ENCODE measurements around the gene MATN1.

The MATN1 gene

GRCh38 chr1:30681782-30682181 is 41.6 kb downstream of the MATN1 start:
- H3K36me3 ChIP-seq (ENCODE audit: low read depth): no peaks in the 10 kb centered on the region
- no peak overlapping the region for H3K4me3 ChIP-seq (ENCODE audit: severe bottlenecking)
- TF ChIP-seq CTCF (IDR thresholded peaks at IDR 0.05; ENCODE audit: poor library complexity, severe bottlenecking): no peak
- H3K9me3 ChIP-seq (ENCODE audit: severe bottlenecking): no peaks in the 10 kb centered on the region
- H3K27me3 ChIP-seq (ENCODE audit: insufficient read depth, poor library complexity, severe bottlenecking): peaks cover 6% of the 10 kb centered on the region
- DNase-seq (ENCODE audit: low spot score): peak; percentile 9
- peaks cover 5% of the 10 kb centered on the region for H3K4me1 ChIP-seq (ENCODE audit: insufficient read depth, poor library complexity, severe bottlenecking)
- ATAC-seq (ENCODE audit: low read depth): no peak
- no peak overlapping the region for H3K27ac ChIP-seq (ENCODE audit: poor library complexity, severe bottlenecking)

GRCh38 chr1:30680879-30681278 is 42.5 kb downstream of the MATN1 start:
- H3K27me3 ChIP-seq (ENCODE audit: insufficient read depth, poor library complexity, severe bottlenecking): peaks cover 6% of the 10 kb centered on the region
- H3K4me1 ChIP-seq (ENCODE audit: insufficient read depth, poor library complexity, severe bottlenecking): peaks cover 11% of the 10 kb centered on the region
- H3K27ac ChIP-seq (ENCODE audit: poor library complexity, severe bottlenecking): no peak overlapping the region
- no peaks in the 10 kb centered on the region for H3K36me3 ChIP-seq (ENCODE audit: low read depth)
- H3K9me3 ChIP-seq (ENCODE audit: severe bottlenecking): peaks cover 4% of the 10 kb centered on the region
- TF ChIP-seq CTCF (IDR thresholded peaks at IDR 0.05; ENCODE audit: poor library complexity, severe bottlenecking): no peak
- H3K4me3 ChIP-seq (ENCODE audit: severe bottlenecking): no peak overlapping the region
- ATAC-seq (ENCODE audit: low read depth) (no peak), DNase-seq (ENCODE audit: low spot score) (peak; percentile 4)

- H3K4me1 ChIP-seq (ENCODE audit: insufficient read depth, poor library complexity, severe bottlenecking): peaks cover 15% of the 10 kb centered on the region
- H3K27ac ChIP-seq (ENCODE audit: poor library complexity, severe bottlenecking): no peak overlapping the region
- peak; percentile 23 for DNase-seq (ENCODE audit: low spot score)
- no peak for TF ChIP-seq CTCF (IDR thresholded peaks at IDR 0.05; ENCODE audit: poor library complexity, severe bottlenecking)
- peaks cover 6% of the 10 kb centered on the region for H3K27me3 ChIP-seq (ENCODE audit: insufficient read depth, poor library complexity, severe bottlenecking)
- H3K4me3 ChIP-seq (ENCODE audit: severe bottlenecking): no peak overlapping the region
- ATAC-seq (ENCODE audit: low read depth): no peak
- H3K9me3 ChIP-seq (ENCODE audit: severe bottlenecking): peaks cover 4% of the 10 kb centered on the region
- no peaks in the 10 kb centered on the region for H3K36me3 ChIP-seq (ENCODE audit: low read depth)
Measured at GRCh38 chr1:30680429-30680828, 43.0 kb downstream of the MATN1 start.

GRCh38 chr1:30679976-30680305 is 43.4 kb downstream of the MATN1 start:
- Histone ChIP-seq H3K9me3 (ENCODE audit: severe bottlenecking) (peaks cover 4% of the 10 kb centered on the region), H3K4me1 (ENCODE audit: insufficient read depth, poor library complexity, severe bottlenecking) (peaks cover 18% of the 10 kb centered on the region), H3K36me3 (ENCODE audit: low read depth) (no peaks in the 10 kb centered on the region), H3K4me3 (ENCODE audit: severe bottlenecking) (no peak overlapping the region), H3K27me3 (ENCODE audit: insufficient read depth, poor library complexity, severe bottlenecking) (peaks cover 5% of the 10 kb centered on the region), H3K27ac (ENCODE audit: poor library complexity, severe bottlenecking) (no peak overlapping the region)
- no peak for ATAC-seq (ENCODE audit: low read depth)
- no peak for DNase-seq (ENCODE audit: low spot score)
- no peak for TF ChIP-seq CTCF (IDR thresholded peaks at IDR 0.05; ENCODE audit: poor library complexity, severe bottlenecking)

- no peaks in the 10 kb centered on the region for H3K36me3 ChIP-seq (ENCODE audit: low read depth)
- no peak for ATAC-seq (ENCODE audit: low read depth)
- no peak for TF ChIP-seq CTCF (IDR thresholded peaks at IDR 0.05; ENCODE audit: poor library complexity, severe bottlenecking)
- DNase-seq (ENCODE audit: low spot score): peak; percentile 31
- H3K27ac ChIP-seq (ENCODE audit: poor library complexity, severe bottlenecking): no peak overlapping the region
- H3K4me3 ChIP-seq (ENCODE audit: severe bottlenecking): no peak overlapping the region
- H3K4me1 ChIP-seq (ENCODE audit: insufficient read depth, poor library complexity, severe bottlenecking): peaks cover 18% of the 10 kb centered on the region
- peaks cover 4% of the 10 kb centered on the region for H3K9me3 ChIP-seq (ENCODE audit: severe bottlenecking)
- H3K27me3 ChIP-seq (ENCODE audit: insufficient read depth, poor library complexity, severe bottlenecking): no peaks in the 10 kb centered on the region
Measured at GRCh38 chr1:30679201-30679975, 44.0 kb downstream of the MATN1 start.

Measured in RWPE2 (cell line).